GM12892 (cell line): ENCODE data around the gene HPCAL1.

ENCODE experiments used
- POLR2A ChIP-seq: IDR thresholded peaks from 2 replicates; pipeline ENCODE4 v1.6.1; 2011; ENCODE audit warnings: low read depth, low read length, control low read depth
- POLR2AphosphoS5 ChIP-seq: IDR thresholded peaks from 2 replicates; pipeline ENCODE4 v1.6.1; 2011; ENCODE audit warnings: low read depth, low read length, control low read depth
- TAF1 ChIP-seq: IDR thresholded peaks from 2 replicates; pipeline ENCODE4 v1.6.1; 2011; ENCODE audit warnings: low read depth, mild to moderate bottlenecking, control low read depth, low read length, borderline replicate concordance

- TF ChIP-seq POLR2AphosphoS5 = no peak
- TF ChIP-seq POLR2A = no peak
- no peak for TF ChIP-seq TAF1
Measured at GRCh38 chr2:10407432-10407831, 104.7 kb downstream of the HPCAL1 start.
